Endodermal cell (in vitro differentiated cells): ENCODE results near the gene GPATCH3. TPM values are rescaled to one million over a fixed set of nuclear protein-coding genes. Genes with fewer than 3 reads are reported as not detected.

ENCODE experiments used
- DNase-seq: peaks from one replicate; pipeline ENCODE4 v3.0.0-alpha.2; 2017
- H3K27ac ChIP-seq: 2 replicates; pipeline ENCODE4 v1.5.1; 2013; ENCODE audit warnings: mild to moderate bottlenecking, low read depth, low read length, moderate library complexity
- H3K27me3 ChIP-seq: 2 replicates; pipeline ENCODE4 v1.6.1; 2013; ENCODE audit warnings: mild to moderate bottlenecking, low read length, moderate library complexity; ENCODE audit not compliant: insufficient read depth, control insufficient read depth, poor library complexity, severe bottlenecking
- H3K36me3 ChIP-seq: 2 replicates; pipeline ENCODE4 v1.7.0; 2013; ENCODE audit warnings: mild to moderate bottlenecking, low read length, moderate library complexity; ENCODE audit not compliant: control insufficient read depth, insufficient read depth
- H3K4me1 ChIP-seq: one replicate; pipeline ENCODE4 v1.7.0; 2013; ENCODE audit warnings: low read length; ENCODE audit not compliant: control insufficient read depth, insufficient read depth
- H3K4me3 ChIP-seq: 2 replicates; pipeline ENCODE4 v1.5.1; 2013; ENCODE audit warnings: mild to moderate bottlenecking, low read length, moderate library complexity
- H3K9ac ChIP-seq: 2 replicates; pipeline ENCODE4 v1.6.1; 2013; ENCODE audit warnings: mild to moderate bottlenecking, low read length, moderate library complexity; ENCODE audit not compliant: poor library complexity, severe bottlenecking; ENCODE audit errors: extremely low read depth
- H3K9me3 ChIP-seq: 2 replicates; pipeline ENCODE4 v1.6.1; 2013; ENCODE audit warnings: mild to moderate bottlenecking, low read length, moderate library complexity; ENCODE audit not compliant: control insufficient read depth
- H3K27ac Mint-ChIP-seq: 2 replicates; pipeline ENCODE4 v1.8.0; 2020; ENCODE audit warnings: mixed read lengths
- H3K27me3 Mint-ChIP-seq: 2 replicates; pipeline ENCODE4 v1.8.0; 2021; ENCODE audit warnings: mild to moderate bottlenecking, mixed read lengths; ENCODE audit not compliant: insufficient read depth
- H3K36me3 Mint-ChIP-seq: 2 replicates; pipeline ENCODE4 v1.8.0; 2020; ENCODE audit warnings: low read depth, mixed read lengths
- H3K4me1 Mint-ChIP-seq: 2 replicates; pipeline ENCODE4 v1.8.0; 2020; ENCODE audit warnings: mixed read lengths
- H3K4me3 Mint-ChIP-seq: 2 replicates; pipeline ENCODE4 v1.8.0; 2020; ENCODE audit warnings: mild to moderate bottlenecking, moderate library complexity, mixed read lengths
- H3K9me3 Mint-ChIP-seq: 2 replicates; pipeline ENCODE4 v1.8.0; 2020; ENCODE audit warnings: mild to moderate bottlenecking, mixed read lengths
- WGBS, 2 experiments: methylation state at CpG; one replicate each; pipeline versions ENCODE4 v1.1.5 to v1.1.7; 2013; ENCODE audit warnings: missing lambda C conversion rate in 2 of 2, mixed read lengths in 1 of 2; ENCODE audit not compliant: insufficient coverage in 1 of 2, insufficient read length in 1 of 2; 5-methylcytosine and 5-hydroxymethylcytosine counted together
- total RNA-seq, 2 donors: library from RNA; stranded (reverse); fragmentation: NEBNext Ultra II Directional in 1 of 2; extraction: Animal tissue kit (Norgen Biotek cat#: 25700) in 1 of 2; gene quantifications; 2 replicates in 1 of 2; 3 replicates in 1 of 2; pipeline ENCODE4 v1.2.1, GENCODE V29; 2021
- TF ChIP-seq, protein P1 (sequence below): fragments of 200-600 bp; sonication (generic); conservative IDR thresholded peaks from 2 replicates; pipeline ENCODE4 v1.5.0; 2021; ENCODE audit warnings: antibody characterized with exemption, mild to moderate bottlenecking

GPATCH3 gene
- total RNA-seq, 2 donors from 2014 or later = 21.3 to 23.2 TPM

DNA sequence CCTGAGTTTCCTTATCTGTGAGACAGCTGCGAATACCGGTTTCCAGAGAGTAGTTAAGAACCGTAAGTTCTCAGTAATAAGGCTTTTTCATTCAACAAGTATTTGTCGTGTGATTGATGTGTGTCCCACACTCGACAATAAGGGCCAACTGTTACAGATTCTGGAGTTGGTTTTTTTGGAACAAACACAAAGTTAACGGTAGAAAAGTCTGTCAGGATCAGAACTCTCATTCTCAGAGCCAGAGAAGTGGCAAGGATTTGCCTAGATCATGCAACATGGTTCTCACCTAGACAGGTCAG is 22.1 kb upstream of the GPATCH3 start:
- TF ChIP-seq, protein P1, sequence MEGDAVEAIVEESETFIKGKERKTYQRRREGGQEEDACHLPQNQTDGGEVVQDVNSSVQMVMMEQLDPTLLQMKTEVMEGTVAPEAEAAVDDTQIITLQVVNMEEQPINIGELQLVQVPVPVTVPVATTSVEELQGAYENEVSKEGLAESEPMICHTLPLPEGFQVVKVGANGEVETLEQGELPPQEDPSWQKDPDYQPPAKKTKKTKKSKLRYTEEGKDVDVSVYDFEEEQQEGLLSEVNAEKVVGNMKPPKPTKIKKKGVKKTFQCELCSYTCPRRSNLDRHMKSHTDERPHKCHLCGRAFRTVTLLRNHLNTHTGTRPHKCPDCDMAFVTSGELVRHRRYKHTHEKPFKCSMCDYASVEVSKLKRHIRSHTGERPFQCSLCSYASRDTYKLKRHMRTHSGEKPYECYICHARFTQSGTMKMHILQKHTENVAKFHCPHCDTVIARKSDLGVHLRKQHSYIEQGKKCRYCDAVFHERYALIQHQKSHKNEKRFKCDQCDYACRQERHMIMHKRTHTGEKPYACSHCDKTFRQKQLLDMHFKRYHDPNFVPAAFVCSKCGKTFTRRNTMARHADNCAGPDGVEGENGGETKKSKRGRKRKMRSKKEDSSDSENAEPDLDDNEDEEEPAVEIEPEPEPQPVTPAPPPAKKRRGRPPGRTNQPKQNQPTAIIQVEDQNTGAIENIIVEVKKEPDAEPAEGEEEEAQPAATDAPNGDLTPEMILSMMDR = no peak
- peak overlapping the region; percentile 96 for H3K27ac Mint-ChIP-seq
- H3K4me3 Mint-ChIP-seq = peak overlapping the region; percentile 86

DNA sequence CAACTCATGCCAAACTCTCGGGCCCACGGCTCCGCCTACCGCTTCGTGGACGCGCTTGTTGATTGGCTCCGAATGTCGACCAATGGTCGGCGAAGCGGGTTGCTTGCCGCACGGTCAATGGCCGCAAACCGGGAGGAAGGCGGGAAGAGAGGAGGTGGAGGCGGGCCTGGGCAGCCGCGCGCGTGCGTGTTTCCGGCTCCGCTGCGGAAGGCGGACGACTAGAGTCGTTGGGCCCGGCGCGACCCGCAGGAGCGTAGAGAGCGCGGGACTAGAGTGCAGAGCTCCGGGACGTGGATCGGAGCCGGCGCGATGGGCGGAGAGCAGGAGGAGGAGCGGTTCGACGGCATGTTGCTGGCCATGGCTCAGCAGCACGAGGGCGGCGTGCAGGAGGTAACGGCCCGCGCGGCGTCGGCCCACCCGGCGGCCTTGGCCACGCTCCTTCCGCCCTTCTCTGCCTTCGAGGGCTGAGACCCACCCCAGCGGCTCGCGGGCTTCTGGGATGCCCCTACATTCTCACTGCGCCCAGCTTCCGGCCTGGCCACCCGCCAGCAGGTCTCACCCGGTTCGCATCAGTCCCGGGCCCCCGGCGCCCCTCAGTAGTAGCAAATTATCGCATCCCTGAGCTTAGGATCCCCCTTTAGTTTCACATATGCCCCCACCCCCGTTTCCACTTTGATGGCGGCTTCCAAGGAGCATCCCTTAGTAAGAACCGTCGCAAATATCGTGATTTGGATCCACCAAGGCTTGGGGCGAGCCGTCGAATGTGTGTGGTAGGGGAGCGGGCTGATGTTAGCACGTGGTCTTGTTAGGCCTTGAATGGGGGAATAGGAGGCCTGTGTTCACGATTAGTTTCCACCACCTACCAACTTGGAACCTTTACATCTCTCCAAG is 21.5 kb upstream of the GPATCH3 start, which contains the start of gene NUDC:
Gene NUDC (plus strand): TSS at position 204 of the 891 bp plus-strand sequence. CDS start 106 bp downstream, at position 310.
- H3K9ac ChIP-seq = peak within 1 kb of the TSS; percentile 83

More for the DNA sequence above, 22.1 kb upstream of the GPATCH3 start:
- H3K4me1 Mint-ChIP-seq = peaks cover 16% of the 10 kb centered on the region
- no peak overlapping the region for H3K27ac ChIP-seq
- no peaks in the 10 kb centered on the region for H3K9me3 ChIP-seq
- peaks cover 35% of the 10 kb centered on the region for H3K36me3 ChIP-seq
- no peak for DNase-seq
- H3K9ac ChIP-seq = peak overlapping the region; percentile 83
- no peaks in the 10 kb centered on the region for H3K27me3 Mint-ChIP-seq
- H3K4me1 ChIP-seq = peaks cover 8% of the 10 kb centered on the region
- H3K27me3 ChIP-seq = no peaks in the 10 kb centered on the region
- no peaks in the 10 kb centered on the region for H3K9me3 Mint-ChIP-seq
- peak overlapping the region; percentile 97 for H3K4me3 ChIP-seq
- WGBS, 2 experiments = 48 to 61% methylated on average over 6 of the region's 6 CpGs
- peaks cover 34% of the 10 kb centered on the region for H3K36me3 Mint-ChIP-seq

DNA sequence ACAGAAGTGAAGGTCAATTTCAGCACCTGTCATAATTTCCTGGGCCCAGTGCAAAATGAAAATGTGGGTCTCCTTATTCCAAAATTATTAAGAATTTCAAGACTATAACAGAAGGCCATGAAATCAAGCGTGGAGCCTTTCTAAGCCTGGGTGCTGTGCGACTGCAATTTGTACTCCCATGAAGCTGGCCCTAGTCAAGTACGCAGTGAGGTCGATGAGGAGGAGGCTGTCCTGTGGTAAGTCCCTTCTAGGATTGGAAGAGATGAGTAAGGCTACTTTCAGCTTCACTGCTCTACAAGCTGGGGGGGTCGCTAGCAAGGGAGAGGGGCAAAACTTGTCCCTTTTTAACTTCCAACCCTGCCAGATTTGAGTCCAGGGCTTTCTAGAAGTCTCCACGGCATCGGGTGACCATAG is 20.9 kb upstream of the GPATCH3 start:
- peaks cover 16% of the 10 kb centered on the region for H3K4me1 Mint-ChIP-seq
- peaks cover 25% of the 10 kb centered on the region for H3K36me3 Mint-ChIP-seq
- peak overlapping the region; percentile 96 for H3K27ac Mint-ChIP-seq
- DNase-seq = no peak
- WGBS, 2 experiments = 21 to 37% methylated on average over 5 to 7 of the region's 7 CpGs
- H3K27me3 ChIP-seq = no peaks in the 10 kb centered on the region
- no peaks in the 10 kb centered on the region for H3K9me3 Mint-ChIP-seq
- peaks cover 8% of the 10 kb centered on the region for H3K4me1 ChIP-seq
- peak overlapping the region; percentile 83 for H3K9ac ChIP-seq
- peaks cover 25% of the 10 kb centered on the region for H3K36me3 ChIP-seq
- TF ChIP-seq, protein P1 = no peak
- peak overlapping the region; percentile 25 for H3K27ac ChIP-seq
- no peaks in the 10 kb centered on the region for H3K9me3 ChIP-seq
- H3K4me3 Mint-ChIP-seq = peak overlapping the region; percentile 86
- H3K27me3 Mint-ChIP-seq = no peaks in the 10 kb centered on the region
- peak overlapping the region; percentile 97 for H3K4me3 ChIP-seq

More for the DNA sequence above, 21.5 kb upstream of the GPATCH3 start, which contains the start of gene NUDC:
- 2 to 3% methylated on average over 45 to 83 of the region's 83 CpGs for WGBS, 2 experiments
- no peaks in the 10 kb centered on the region for H3K9me3 Mint-ChIP-seq
- peaks cover 31% of the 10 kb centered on the region for H3K36me3 ChIP-seq
- no peaks in the 10 kb centered on the region for H3K27me3 ChIP-seq
- peak within 1 kb of the TSS; percentile 86 for H3K4me3 Mint-ChIP-seq
- TF ChIP-seq, protein P1 = no peak
- H3K27ac ChIP-seq = peak within 1 kb of the TSS; percentile 66
- peaks cover 16% of the 10 kb centered on the region for H3K4me1 Mint-ChIP-seq
- no peaks in the 10 kb centered on the region for H3K9me3 ChIP-seq
- peak within 1 kb of the TSS; percentile 96 for H3K27ac Mint-ChIP-seq
- peaks cover 31% of the 10 kb centered on the region for H3K36me3 Mint-ChIP-seq
- peak within 1 kb of the TSS; percentile 97 for H3K4me3 ChIP-seq
- peak; percentile 98 for DNase-seq
- H3K4me1 ChIP-seq = peaks cover 8% of the 10 kb centered on the region
- H3K27me3 Mint-ChIP-seq = no peaks in the 10 kb centered on the region
